COR-L47 (cell line): ENCODE measurements around the gene CALU.
A peak's percentile ranks its signal among the peaks of the same experiment; 100 is the strongest.

ENCODE experiments used
- DNase-seq: peaks from one replicate; lab custom pipeline; 2025; lab: John Stamatoyannopoulos, UW

CALU gene

GRCh38 chr7:128811631-128812430 lies 72.7 kb downstream of the CALU start:
- DNase-seq: peak; percentile 83

- DNase-seq: peak; percentile 97
These were observed 73.5 kb downstream of the CALU start for GRCh38 chr7:128812514-128813168.

GRCh38 chr7:128814499-128814898 lies 75.3 kb downstream of the CALU start:
- DNase-seq: no peak

GRCh38 chr7:128815289-128815942 lies 76.3 kb downstream of the CALU start:
- no peak for DNase-seq

GRCh38 chr7:128818694-128819093 lies 79.5 kb downstream of the CALU start:
- no peak for DNase-seq
